GM18508 (cell line): Measurements from ENCODE around the gene SYT7.

Experiments used
- ATAC-seq: cut with Tn5 transposase; IDR thresholded peaks from one replicate; pipeline ENCODE4 v1.9.1; 2021; ENCODE audit warnings: moderate number of reproducible peaks; ENCODE audit not compliant: insufficient read depth, unreplicated experiment

SYT7 gene

GRCh38 chr11:61505106-61505505 is 75.8 kb downstream of the SYT7 start:
- no peak for ATAC-seq

GRCh38 chr11:61503135-61503770 is 77.6 kb downstream of the SYT7 start:
- no peak for ATAC-seq

GRCh38 chr11:61502522-61502921 is 78.4 kb downstream of the SYT7 start:
- no peak for ATAC-seq

- no peak for ATAC-seq
Observed at GRCh38 chr11:61499816-61500491, 80.9 kb downstream of the SYT7 start.

- no peak for ATAC-seq
Observed at GRCh38 chr11:61498767-61499341, 82.0 kb downstream of the SYT7 start.

GRCh38 chr11:61497876-61498275 is 83.0 kb downstream of the SYT7 start:
- ATAC-seq, result no peak

GRCh38 chr11:61497473-61497872 is 83.4 kb downstream of the SYT7 start:
- ATAC-seq, result no peak

- ATAC-seq, result no peak
Observed at GRCh38 chr11:61496602-61497400, 84.1 kb downstream of the SYT7 start.

- ATAC-seq, result no peak
Observed at GRCh38 chr11:61495801-61496601, 84.9 kb downstream of the SYT7 start.

GRCh38 chr11:61494381-61494961 is 86.4 kb downstream of the SYT7 start:
- no peak for ATAC-seq

- no peak for ATAC-seq
Observed at GRCh38 chr11:61491736-61492395, 89.0 kb downstream of the SYT7 start.

- ATAC-seq, result no peak
Observed at GRCh38 chr11:61489833-61490721, 90.8 kb downstream of the SYT7 start.

- ATAC-seq, result no peak
Observed at GRCh38 chr11:61488651-61489291, 92.1 kb downstream of the SYT7 start.

GRCh38 chr11:61487342-61488025 is 93.4 kb downstream of the SYT7 start:
- ATAC-seq, result no peak

GRCh38 chr11:61486779-61487178 is 94.1 kb downstream of the SYT7 start:
- ATAC-seq, result no peak

GRCh38 chr11:61486011-61486620 is 94.8 kb downstream of the SYT7 start:
- no peak for ATAC-seq

- ATAC-seq, result no peak
Observed at GRCh38 chr11:61485080-61485479, 95.8 kb downstream of the SYT7 start.
